ENCODE measurements around the gene CEP164. TPM values are rescaled to one million over a fixed set of nuclear protein-coding genes. Genes with fewer than 3 reads are reported as not detected.

Gene CEP164
- total and polyA plus RNA-seq, 2 of the 4 experiments (the other 2 are of a cell fraction) = 23.3 to 26.9 TPM

DNA sequence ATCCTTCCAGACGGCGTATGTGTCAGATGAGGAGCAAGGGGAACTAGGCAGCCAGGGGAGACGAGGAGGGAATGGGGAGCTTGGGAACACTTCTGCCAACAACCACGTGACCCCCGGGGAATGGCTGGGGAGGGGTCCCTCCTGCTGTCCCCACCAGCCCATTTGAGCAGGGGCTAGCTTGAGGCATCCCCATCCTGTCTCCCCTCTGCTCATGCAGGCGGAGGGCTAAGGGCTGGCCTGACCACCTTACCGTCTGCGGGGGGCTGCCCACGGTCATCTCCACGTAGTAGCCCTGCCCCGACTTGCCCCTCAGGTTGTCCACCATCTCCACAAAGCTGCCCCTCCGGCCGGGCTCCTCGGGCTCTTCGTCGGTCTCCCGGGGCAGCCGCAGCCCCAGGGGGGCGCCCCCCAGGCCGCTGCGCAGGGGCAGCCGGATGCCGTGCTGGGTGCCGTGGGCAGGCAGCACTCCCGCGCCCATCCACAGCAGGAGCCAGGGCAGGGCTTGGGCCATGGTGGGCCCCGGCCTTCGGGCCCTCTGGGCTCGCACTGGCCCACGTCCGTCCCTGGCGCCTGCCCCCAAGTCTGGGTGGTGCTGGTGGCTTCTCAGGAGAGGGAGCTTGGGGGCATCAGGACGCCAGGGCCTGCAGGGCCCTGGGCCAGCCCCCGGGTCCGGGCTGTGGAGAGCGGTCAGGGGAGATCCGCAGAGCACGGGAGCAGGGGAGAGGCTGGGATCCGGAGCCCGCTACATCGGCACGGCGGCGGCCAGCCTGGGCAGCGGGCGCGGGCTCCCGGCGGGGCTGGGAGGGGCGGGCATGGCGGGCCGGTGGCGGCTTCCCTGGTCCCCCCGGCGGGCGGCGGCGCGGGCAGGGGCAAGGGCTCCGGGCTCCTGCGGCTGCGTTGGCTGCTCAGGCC is 12.1 kb upstream of the CEP164 start:
- BruUV-seq (replicated peaks) = no TSS peak
- Histone ChIP-seq H2BK20ac (ENCODE audit: low read depth, low read length) (no peak overlapping the region), H4K5ac (ENCODE audit: low read depth, low read length) (peak overlapping the region; percentile 56; the same call in 1 of the 2 replicates), H3K4me2 (ENCODE audit: low read depth, low read length) (peak overlapping the region; percentile 99), H3K9me3 (ENCODE audit: control insufficient read depth, insufficient read depth, low read length) (no peaks in the 10 kb centered on the region), H3K4ac (ENCODE audit: low read depth, low read length) (peak overlapping the region; percentile 31), H2BK5ac (ENCODE audit: low read depth, low read length, poor library complexity, severe bottlenecking) (peak overlapping the region; percentile 21), H3K9me1 (ENCODE audit: insufficient read depth, low read length) (peaks cover 9% of the 10 kb centered on the region; the same call in 1 of the 2 replicates), H2BK120ac (ENCODE audit: low read depth, low read length) (peak overlapping the region; percentile 47), H3K56ac (ENCODE audit: extremely low read depth, insufficient read depth, low read length) (peak overlapping the region; percentile 43), H3K4me3 (ENCODE audit: insufficient read depth, low read depth, low read length) (peak overlapping the region; percentile 56), H3K4me1 (ENCODE audit: control insufficient read depth, insufficient read depth, low read length) (peaks cover 11% of the 10 kb centered on the region), H3K27me3 (ENCODE audit: control insufficient read depth, insufficient read depth, low read length) (no peaks in the 10 kb centered on the region), H4K8ac (ENCODE audit: low read depth in 2 of 2, low read length in 2 of 2) (peak overlapping the region; percentile 42 to 52; a peak in 3 of 4 replicates), H3K27ac (ENCODE audit: insufficient read depth, low read length) (peak overlapping the region; percentile 73), H3K79me1 (ENCODE audit: low read depth in 1 of 2, low read length in 2 of 2) (peaks cover 29 to 48% of the 10 kb centered on the region in 2 experiments), H3K23ac (ENCODE audit: low read depth, low read length) (peak overlapping the region; percentile 39), H2AK9ac (replicated peaks; ENCODE audit: low read depth, low read length, poor library complexity) (peak overlapping the region; percentile 98), H4K20me1 (ENCODE audit: insufficient read depth, low read length) (peaks cover 12% of the 10 kb centered on the region), H2AFZ (replicated peaks; ENCODE audit: low read length, poor library complexity) (peak overlapping the region; percentile 91), H4K91ac (ENCODE audit: insufficient read depth, low read depth, low read length) (peak overlapping the region; percentile 24; the same call in 1 of the 2 replicates), H2BK15ac (ENCODE audit: low read depth, low read length) (no peak overlapping the region), H2AK5ac (ENCODE audit: low read depth, low read length) (peak overlapping the region; percentile 87), H3K36me3 (ENCODE audit: control insufficient read depth, insufficient read depth, low read length) (no peaks in the 10 kb centered on the region), H3K9ac (ENCODE audit: low read depth, low read length) (peak overlapping the region; percentile 91), H3K14ac (replicated peaks; ENCODE audit: low read depth, low read length) (peak overlapping the region; percentile 64), H3K18ac (ENCODE audit: low read depth, low read length) (no peak overlapping the region)
- ChIA-PET CTCF (interaction anchor here (0.6 to 1.0 kb wide), 3 partner anchors 9 to 42 kb away, joined by 3 read pairs; no protein-coding TSS in a partner anchor), POLR2A (ENCODE audit: unreplicated experiment) (no interaction called here)
- TF ChIP-seq MAFK (IDR thresholded peaks at IDR 0.05; ENCODE audit: low read depth, low read length) = no peak
- TF ChIP-seq USF2 (IDR thresholded peaks at IDR 0.05; ENCODE audit: low read depth, low read length) = peak; percentile 62; the same call in 1 of the 2 replicates
- DNase-seq = no peak
- in situ Hi-C loops (cut with MboI; ENCODE audit: low sequenced_read_pairs) (loop anchor here (5.0 kb wide), 1 partner anchor 78 kb away; no protein-coding TSS in a partner anchor), intact Hi-C loops (cut with micrococcal nuclease) (loop anchor here (1.0 kb wide), 2 partner anchors 76 to 83 kb away; partner anchors contain the start of genes PCSK7 and RNF214), dilution Hi-C loops (cut with HindIII; ENCODE audit: low sequenced_read_pairs, unreplicated experiment) (no loop called here)
- 0% methylated on average over 47 of the region's 62 CpGs; no CpG with 5 or more reads in 1 of the 2 experiments for WGBS, 2 experiments (ENCODE audit: extremely low coverage in 2 of 2, insufficient read length in 1 of 2)
- ATAC-seq (ENCODE audit: low read depth) = peak; percentile 55

Measured in IMR-90 (cell line).